HFF-Myc (cell line): ENCODE data around the gene ABCG1.

ENCODE experiments used
- DNase-seq: peaks from one replicate; pipeline ENCODE4 v3.0.0-alpha.2; 2011; ENCODE audit warnings: low read depth; ENCODE audit errors: extremely low read depth
- H3K4me3 ChIP-seq: replicated peaks from 2 replicates; pipeline ENCODE4 v1.5.1; 2011; ENCODE audit warnings: low read depth, mild to moderate bottlenecking, control low read depth, low read length
- TF ChIP-seq, protein P1 (sequence below): IDR thresholded peaks from 2 replicates; pipeline ENCODE4 v1.5.1; 2012; ENCODE audit warnings: mild to moderate bottlenecking, low read depth, low read length, control low read depth; ENCODE audit errors: missing control alignments

The ABCG1 gene

DNA sequence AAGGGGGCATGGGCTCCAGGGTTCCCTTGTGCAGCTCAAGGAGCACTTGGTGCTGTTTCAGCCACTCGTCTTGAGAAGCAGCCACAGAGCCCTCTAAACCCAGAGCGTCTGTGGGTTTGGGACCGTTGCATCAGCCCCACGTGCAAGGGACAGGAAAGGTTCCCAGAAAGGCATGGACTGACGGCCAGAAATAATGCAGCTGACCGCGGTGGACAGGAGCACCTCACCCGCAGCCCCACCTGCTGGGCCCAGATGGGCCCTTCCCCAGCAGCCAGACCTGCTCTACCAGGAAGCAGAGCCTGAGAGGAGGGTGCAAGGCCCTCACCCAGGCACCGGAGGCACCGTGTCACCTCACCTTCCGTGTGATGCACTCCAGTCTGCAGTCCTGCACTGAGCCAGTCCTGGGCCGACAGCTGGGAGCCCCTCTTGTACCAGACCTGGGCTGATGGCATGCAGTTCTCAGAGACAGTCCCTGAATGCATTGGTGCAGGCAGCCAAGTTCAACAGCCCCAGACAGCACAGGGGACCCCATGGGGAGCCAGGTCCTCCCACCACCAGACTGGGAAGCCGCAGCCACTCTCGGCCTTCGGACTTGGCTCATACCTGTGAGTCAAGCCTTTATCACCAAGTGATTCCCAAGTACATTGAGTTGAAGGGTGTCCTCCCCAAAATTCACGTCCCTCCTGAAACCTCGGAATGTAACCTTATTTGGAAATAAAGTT is 101.1 kb downstream of the ABCG1 start:
- TF ChIP-seq, protein P1, sequence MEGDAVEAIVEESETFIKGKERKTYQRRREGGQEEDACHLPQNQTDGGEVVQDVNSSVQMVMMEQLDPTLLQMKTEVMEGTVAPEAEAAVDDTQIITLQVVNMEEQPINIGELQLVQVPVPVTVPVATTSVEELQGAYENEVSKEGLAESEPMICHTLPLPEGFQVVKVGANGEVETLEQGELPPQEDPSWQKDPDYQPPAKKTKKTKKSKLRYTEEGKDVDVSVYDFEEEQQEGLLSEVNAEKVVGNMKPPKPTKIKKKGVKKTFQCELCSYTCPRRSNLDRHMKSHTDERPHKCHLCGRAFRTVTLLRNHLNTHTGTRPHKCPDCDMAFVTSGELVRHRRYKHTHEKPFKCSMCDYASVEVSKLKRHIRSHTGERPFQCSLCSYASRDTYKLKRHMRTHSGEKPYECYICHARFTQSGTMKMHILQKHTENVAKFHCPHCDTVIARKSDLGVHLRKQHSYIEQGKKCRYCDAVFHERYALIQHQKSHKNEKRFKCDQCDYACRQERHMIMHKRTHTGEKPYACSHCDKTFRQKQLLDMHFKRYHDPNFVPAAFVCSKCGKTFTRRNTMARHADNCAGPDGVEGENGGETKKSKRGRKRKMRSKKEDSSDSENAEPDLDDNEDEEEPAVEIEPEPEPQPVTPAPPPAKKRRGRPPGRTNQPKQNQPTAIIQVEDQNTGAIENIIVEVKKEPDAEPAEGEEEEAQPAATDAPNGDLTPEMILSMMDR: no peak
- DNase-seq: no peak
- no peak overlapping the region for H3K4me3 ChIP-seq

DNA sequence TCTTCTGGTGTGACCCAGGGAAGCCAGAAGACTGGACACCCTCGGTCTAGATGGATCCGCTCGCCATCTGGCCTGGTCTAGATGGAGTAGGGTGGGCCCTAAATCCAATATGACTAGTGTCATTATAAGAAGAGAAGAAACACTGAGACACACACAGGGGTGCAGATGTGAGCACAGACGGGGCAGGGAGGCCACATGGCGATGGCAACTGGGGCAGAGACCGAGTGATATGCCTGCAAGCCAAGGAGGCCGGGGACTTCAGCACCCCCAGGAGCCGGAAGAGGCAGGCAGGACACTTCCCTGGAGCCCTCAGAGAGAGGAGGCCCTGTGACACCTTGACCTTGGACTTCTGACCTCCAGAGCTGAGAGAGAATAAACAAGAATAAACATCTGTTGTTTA is 101.9 kb downstream of the ABCG1 start:
- no peak for DNase-seq
- TF ChIP-seq, protein P1: no peak

DNA sequence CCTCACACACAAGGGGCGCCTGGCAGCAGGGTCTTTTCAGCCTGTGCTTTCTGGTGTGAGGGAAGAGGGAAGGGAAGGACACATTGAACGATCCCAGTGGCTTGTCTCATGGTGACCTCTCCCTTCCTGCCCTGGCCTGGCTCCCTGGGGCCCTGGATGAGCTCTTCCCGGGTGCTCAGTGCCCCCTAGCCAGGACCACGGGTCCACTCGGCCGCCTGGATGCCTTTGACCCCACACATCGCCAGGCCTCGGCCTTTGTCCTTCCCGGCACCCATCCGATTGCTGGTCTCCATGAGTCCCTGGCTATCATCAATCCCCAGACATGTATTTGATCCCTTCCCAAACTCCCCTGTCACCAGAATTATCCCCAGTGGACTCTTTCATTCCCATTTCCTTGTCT is 102.3 kb downstream of the ABCG1 start:
- no peak for DNase-seq
- H3K4me3 ChIP-seq: no peak overlapping the region
- TF ChIP-seq, protein P1: no peak

More for the DNA sequence above, 101.9 kb downstream of the ABCG1 start:
- no peak overlapping the region for H3K4me3 ChIP-seq

DNA sequence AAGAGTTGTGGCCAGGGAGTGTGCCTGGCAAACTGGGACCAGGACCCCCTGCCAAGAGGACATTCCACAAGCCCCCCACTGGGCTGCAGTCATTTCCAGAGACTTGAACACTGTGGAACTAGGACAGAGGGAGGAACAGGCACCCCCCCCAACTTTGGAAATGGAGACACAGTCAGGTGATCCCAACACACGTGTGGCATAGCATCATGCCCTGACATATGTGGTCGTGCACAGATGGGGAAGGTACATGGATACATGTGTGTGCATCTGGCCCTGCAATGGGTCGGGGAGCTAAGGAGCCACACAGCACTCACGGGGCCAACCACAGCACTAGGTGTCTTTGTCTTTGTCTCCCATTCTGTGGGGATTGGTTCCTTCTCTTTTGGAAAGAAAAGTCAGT is 102.9 kb downstream of the ABCG1 start:
- DNase-seq: no peak
- H3K4me3 ChIP-seq: no peak overlapping the region
- TF ChIP-seq, protein P1: no peak

DNA sequence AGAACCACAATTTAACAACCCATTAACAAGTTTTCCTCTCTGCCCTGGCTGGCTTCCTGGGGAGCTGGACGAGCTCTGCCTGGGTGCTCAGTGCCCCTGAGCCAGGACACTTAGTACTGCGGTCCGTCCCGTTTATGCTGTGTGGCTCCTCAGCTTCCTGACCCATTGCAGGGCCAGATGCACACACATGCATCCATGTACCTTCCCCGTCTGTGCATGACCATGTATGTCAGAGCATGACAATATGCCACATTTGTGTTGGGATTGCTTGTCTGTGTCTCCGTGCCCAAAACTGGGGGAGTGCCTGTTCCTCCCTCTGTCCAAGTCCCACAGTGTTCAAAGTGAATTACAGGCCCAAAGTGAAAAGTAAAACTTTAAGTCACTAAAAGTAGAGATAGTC is 106.0 kb downstream of the ABCG1 start:
- TF ChIP-seq, protein P1: no peak

DNA sequence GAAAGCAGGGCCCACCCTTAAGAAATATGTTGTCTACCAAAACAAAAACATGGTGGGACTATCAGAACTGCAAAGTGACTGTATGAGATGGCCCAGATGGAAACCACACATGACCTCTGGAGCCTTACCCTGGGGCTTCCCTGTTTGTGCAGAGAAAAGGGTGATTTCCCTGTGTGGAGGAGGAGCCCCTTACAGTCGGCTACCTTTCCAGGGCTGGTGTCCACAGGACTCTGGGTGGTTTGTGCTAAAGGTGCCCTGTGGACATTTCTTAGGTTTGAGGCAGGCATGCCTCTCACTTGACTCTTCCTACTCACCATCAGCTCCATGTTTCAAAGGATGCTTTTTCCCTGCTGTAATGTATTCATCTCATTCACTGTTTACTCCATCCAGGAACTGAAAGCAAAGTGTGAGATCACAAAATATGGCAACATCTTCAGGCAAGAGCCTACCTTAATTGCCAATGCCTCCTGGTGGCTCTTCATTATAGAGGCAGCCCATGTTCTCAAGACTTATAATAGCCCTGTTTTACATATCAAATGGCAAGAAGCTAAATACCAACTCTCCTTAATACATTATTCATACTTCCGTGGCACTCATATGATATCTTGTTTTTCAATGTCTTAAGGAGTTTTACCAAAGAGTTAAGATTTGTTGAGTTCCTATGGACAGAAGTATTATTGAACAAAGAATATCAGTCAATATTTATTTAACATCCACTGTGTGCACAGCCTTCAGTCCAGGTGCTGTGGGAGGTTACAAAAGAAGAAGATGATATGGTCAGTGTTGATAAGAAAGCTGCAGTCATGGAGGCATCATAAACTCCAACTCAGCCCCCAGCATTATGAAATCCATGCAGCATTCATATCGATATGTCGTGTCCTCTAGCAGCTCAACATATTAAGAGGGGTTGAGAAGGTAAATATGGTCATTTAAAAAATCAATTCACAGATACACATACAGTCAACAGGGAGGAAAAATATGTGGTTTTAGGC is 111.7 kb downstream of the ABCG1 start:
- TF ChIP-seq, protein P1: no peak
- H3K4me3 ChIP-seq: no peak overlapping the region
- no peak for DNase-seq

More for the DNA sequence above, 106.0 kb downstream of the ABCG1 start:
- DNase-seq: no peak
- H3K4me3 ChIP-seq: no peak overlapping the region
